Sigmoid colon (tissue), 7 donors: ENCODE measurements around the gene IRGC. TPM values are rescaled to one million over a fixed set of nuclear protein-coding genes. Genes with fewer than 3 reads are reported as not detected.

ENCODE experiments used
- DNase-seq: peaks from one replicate; pipeline ENCODE4 v3.0.0-alpha.2; 2019
- H3K27ac ChIP-seq, 4 donors: fragments of 200-600 bp; sonication (generic); one replicate each; pipeline ENCODE4 v1.5.1; 2016 to 2019; ENCODE audit warnings: mild to moderate bottlenecking in 1 of 4
- H3K27me3 ChIP-seq, 3 donors: fragments of 200-600 bp; sonication (generic); one replicate each; pipeline ENCODE4 v1.5.1; 2019; ENCODE audit warnings: mild to moderate bottlenecking in 1 of 3
- H3K36me3 ChIP-seq, 4 donors: fragments of 200-600 bp; sonication (generic); one replicate each; pipeline ENCODE4 v1.5.1; 2016 to 2019
- H3K4me1 ChIP-seq, 4 donors: fragments of 200-600 bp; sonication (generic); one replicate each; pipeline ENCODE4 v1.5.1; 2017 to 2019
- H3K4me3 ChIP-seq, 4 donors: fragments of 200-600 bp; sonication (generic); one replicate each; pipeline ENCODE4 v1.5.1; 2017 to 2019; ENCODE audit warnings: mild to moderate bottlenecking in 2 of 4, moderate library complexity in 1 of 4
- H3K9me3 ChIP-seq, 4 donors: fragments of 200-600 bp in 3 of 4; sonication (generic) in 3 of 4; one replicate each; pipeline versions ENCODE4 v1.5.1 to v1.6.1; 2013 to 2019
- CTCF ChIP-seq, 4 experiments: fragments of 450-650 bp in 3 of 4; fragments of 200-600 bp in 1 of 4; IDR thresholded peaks; one replicate each; pipeline ENCODE4 v1.5.1; 2016 to 2019; ENCODE audit warnings: antibody characterized with exemption in 4 of 4, mild to moderate bottlenecking in 3 of 4, moderate library complexity in 2 of 4
- EP300 ChIP-seq, 4 donors: sonication (generic); formaldehyde crosslinking; IDR thresholded peaks; one replicate each; pipeline ENCODE4 v1.6.1; 2017; ENCODE audit warnings: antibody characterized with exemption in 4 of 4
- POLR2A ChIP-seq, 2 donors: fragments of 450-650 bp; IDR thresholded peaks; one replicate each; pipeline ENCODE4 v1.6.1; 2016; ENCODE audit warnings: antibody characterized with exemption in 2 of 2, mild to moderate bottlenecking in 2 of 2, moderate library complexity in 2 of 2
- POLR2AphosphoS5 ChIP-seq, 4 donors: sonication (generic); formaldehyde crosslinking; IDR thresholded peaks; one replicate each; pipeline ENCODE4 v1.6.1; 2017; ENCODE audit warnings: antibody characterized with exemption in 4 of 4
- WGBS, 2 donors: extraction: QIAGEN DNeasy Blood & Tissue Kit; methylation state at CpG; one replicate each; pipeline ENCODE4 v1.1.7; 2013; 5-methylcytosine and 5-hydroxymethylcytosine counted together
- intact Hi-C: fragments of 100-400 bp; cut with DNase I; formaldehyde crosslinking; loops from one replicate; pipeline ENCODE4 v1.15.1; 2023
- polyA plus RNA-seq, 3 donors: library from polyadenylated mRNA; stranded (reverse); fragments of 200-250 nt; gene quantifications; one replicate each; pipeline ENCODE4 v1.2.3, GENCODE V29; 2013
- total RNA-seq, 4 donors: library from RNA; depleted of rRNA; stranded (reverse); fragments of >200 nt; gene quantifications; one replicate each; pipeline ENCODE4 v1.1.0, GENCODE V29; 2016
- donor health status: healthy with polysubstance abuse.
- donor health status: Bipolar disorder and iron deficiency.
- donor health status: healthy.

IRGC gene
- total and polyA plus RNA-seq, 7 donors: not detected

DNA sequence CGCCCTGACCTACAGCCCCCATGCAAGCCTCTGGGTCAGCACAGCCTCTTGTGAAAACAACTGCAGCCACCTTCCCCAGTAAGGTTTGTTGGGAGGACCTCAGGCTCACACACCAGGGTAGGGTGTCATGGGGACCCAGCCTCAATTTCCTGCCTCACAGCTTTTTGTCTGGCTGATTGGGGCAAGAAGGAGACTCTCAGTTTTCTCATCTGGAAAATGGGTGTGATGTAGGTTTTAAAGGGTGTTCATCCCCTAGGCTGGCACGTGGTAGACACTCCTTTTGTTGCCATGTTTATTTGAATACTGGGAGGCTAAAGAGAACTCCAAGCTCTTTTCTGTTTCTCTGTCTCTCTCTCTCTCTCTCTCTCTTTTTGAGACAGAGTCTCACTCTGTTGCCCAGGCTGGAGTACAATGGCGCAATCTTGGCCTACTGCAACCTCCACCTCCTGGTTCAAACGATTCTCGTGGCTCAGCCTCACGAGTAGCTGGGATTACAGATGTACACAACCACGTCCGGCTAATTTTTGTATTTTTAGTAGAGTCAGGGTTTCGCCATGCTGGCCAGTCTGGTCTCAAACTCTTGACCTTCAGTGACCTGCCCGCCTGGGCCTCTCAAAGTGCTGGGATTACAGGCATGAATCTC lies 27.7 kb upstream of the IRGC start:
- WGBS, 2 donors: 76 to 82% methylated on average over 10 of the region's 10 CpGs
- Histone ChIP-seq H3K9me3 (peaks cover 0 to 13% (median 7%) of the 10 kb centered on the region in 4 donors), H3K4me3 (no peak overlapping the region), H3K27me3 (no peaks in the 10 kb centered on the region), H3K27ac (no peak overlapping the region), H3K36me3 (no peaks in the 10 kb centered on the region), H3K4me1 (no peaks in the 10 kb centered on the region)
- intact Hi-C loops: no loop called here
- no peak for DNase-seq
- TF ChIP-seq POLR2A (IDR thresholded peaks at IDR 0.05): no peak
- no peak for TF ChIP-seq POLR2AphosphoS5 (IDR thresholded peaks at IDR 0.05)
- TF ChIP-seq EP300 (IDR thresholded peaks at IDR 0.05): no peak
- no peak for TF ChIP-seq CTCF (IDR thresholded peaks at IDR 0.05)

- Histone ChIP-seq H3K9me3 (peaks cover 0 to 13% (median 7%) of the 10 kb centered on the region in 4 donors), H3K4me1 (no peaks in the 10 kb centered on the region), H3K27me3 (no peaks in the 10 kb centered on the region), H3K36me3 (no peaks in the 10 kb centered on the region), H3K27ac (no peak overlapping the region), H3K4me3 (no peak overlapping the region)
- WGBS, 2 donors: 54 to 70% methylated on average over 3 of the region's 3 CpGs
- intact Hi-C loops: no loop called here
- TF ChIP-seq POLR2A (IDR thresholded peaks at IDR 0.05) (no peak), CTCF (IDR thresholded peaks at IDR 0.05) (no peak), POLR2AphosphoS5 (IDR thresholded peaks at IDR 0.05) (no peak), EP300 (IDR thresholded peaks at IDR 0.05) (no peak)
- DNase-seq: no peak
These were observed 25.4 kb upstream of the IRGC start for GRCh38 chr19:43690444-43690843.

GRCh38 chr19:43690890-43691289 lies 25.0 kb upstream of the IRGC start:
- no peak overlapping the region for H3K4me3 ChIP-seq

GRCh38 chr19:43691755-43692154 lies 24.1 kb upstream of the IRGC start:
- WGBS, 2 donors: 94% methylated on average over 5 of the region's 5 CpGs
- Histone ChIP-seq H3K27ac (no peak overlapping the region), H3K4me1 (no peaks in the 10 kb centered on the region), H3K4me3 (no peak overlapping the region), H3K27me3 (no peaks in the 10 kb centered on the region), H3K36me3 (no peaks in the 10 kb centered on the region), H3K9me3 (peaks cover 0 to 13% (median 7%) of the 10 kb centered on the region in 4 donors)
- TF ChIP-seq POLR2AphosphoS5 (IDR thresholded peaks at IDR 0.05) (no peak), POLR2A (IDR thresholded peaks at IDR 0.05) (no peak)
- DNase-seq: no peak
- intact Hi-C loops: no loop called here

More at GRCh38 chr19:43690890-43691289, 25.0 kb upstream of the IRGC start:
- WGBS, 2 donors: 88 to 95% methylated on average over 3 of the region's 3 CpGs
- Histone ChIP-seq H3K4me1 (no peaks in the 10 kb centered on the region), H3K27ac (no peak overlapping the region), H3K36me3 (no peaks in the 10 kb centered on the region), H3K27me3 (no peaks in the 10 kb centered on the region), H3K9me3 (peaks cover 0 to 13% (median 7%) of the 10 kb centered on the region in 4 donors)
- DNase-seq: no peak
- TF ChIP-seq POLR2AphosphoS5 (IDR thresholded peaks at IDR 0.05) (no peak), CTCF (IDR thresholded peaks at IDR 0.05) (no peak), POLR2A (IDR thresholded peaks at IDR 0.05) (no peak), EP300 (IDR thresholded peaks at IDR 0.05) (no peak)
- intact Hi-C loops: no loop called here

DNA sequence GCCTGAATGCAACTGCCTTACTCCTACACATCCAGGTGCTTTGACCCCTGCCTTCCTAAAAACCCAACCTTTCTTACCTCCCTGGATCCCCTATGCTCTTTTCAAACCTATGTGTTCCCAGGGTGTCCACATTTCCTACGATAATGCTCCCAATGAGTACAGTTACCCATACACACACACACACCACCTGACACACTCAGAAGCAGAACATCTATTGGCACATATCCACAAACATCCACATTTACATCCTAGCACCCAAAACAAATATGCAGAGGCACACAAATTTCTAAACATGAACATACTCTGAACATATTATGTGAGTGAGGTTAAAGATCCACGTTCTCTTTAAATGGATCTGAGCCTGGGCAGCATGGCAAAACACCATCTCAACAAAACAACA lies 23.5 kb upstream of the IRGC start:
- no peak overlapping the region for H3K27ac ChIP-seq
- no peak for DNase-seq

More for the DNA sequence above, 23.5 kb upstream of the IRGC start:
- Histone ChIP-seq H3K36me3 (no peaks in the 10 kb centered on the region), H3K4me3 (no peak overlapping the region), H3K4me1 (no peaks in the 10 kb centered on the region), H3K9me3 (peaks cover 0 to 13% (median 7%) of the 10 kb centered on the region in 4 donors), H3K27me3 (no peaks in the 10 kb centered on the region)
- WGBS, 2 donors: 89 to 92% methylated on average over 2 of the region's 2 CpGs
- intact Hi-C loops: no loop called here
- no peak for TF ChIP-seq POLR2A (IDR thresholded peaks at IDR 0.05)
- TF ChIP-seq POLR2AphosphoS5 (IDR thresholded peaks at IDR 0.05): no peak
- no peak for TF ChIP-seq CTCF (IDR thresholded peaks at IDR 0.05)
- TF ChIP-seq EP300 (IDR thresholded peaks at IDR 0.05): no peak
